CD4-positive, alpha-beta T cell (primary cell): ENCODE results near the gene CD58. TPM values are rescaled to one million over a fixed set of nuclear protein-coding genes. Genes with fewer than 3 reads are reported as not detected.
A peak's percentile ranks its signal among the peaks of the same experiment; 100 is the strongest.

Experiments used
- ATAC-seq: fragments of 200-7000 bp; cut with Tn5 transposase; one replicate; pipeline ENCODE4 v1.10.0; 2022; ENCODE audit warnings: mild to moderate bottlenecking; ENCODE audit not compliant: poor library complexity
- CTCF ChIA-PET: fragments of 350-600 bp; sonication (Branson Sonifier 250); formaldehyde crosslinking; loops from one replicate; lab custom pipeline; 2021; ENCODE audit warnings: antibody characterized with exemption, inconsistent platforms; lab: Charles Lee
- POLR2A ChIA-PET: fragments of 350-600 bp; sonication (Branson Sonifier 250); formaldehyde crosslinking; loops from one replicate; lab custom pipeline; 2021; ENCODE audit warnings: antibody characterized with exemption, inconsistent platforms; lab: Charles Lee
- DNase-seq, 14 experiments: peaks; one replicate each; pipeline ENCODE4 v3.0.0-alpha.2; 2013 to 2020; ENCODE audit warnings: mixed read lengths in 2 of 14
- H3K27ac ChIP-seq, 2 donors: one replicate each; pipeline versions ENCODE4 v1.5.1 to v1.7.0; 2013; ENCODE audit warnings: low read length in 2 of 2, low read depth in 1 of 2, mild to moderate bottlenecking in 1 of 2
- H3K27me3 ChIP-seq, 2 experiments: 1 replicate in 1 of 2; 2 replicates in 1 of 2; pipeline versions ENCODE4 v1.6.1 to v1.7.0; 2013; ENCODE audit warnings: low read length in 2 of 2, control low read depth in 1 of 2, mild to moderate bottlenecking in 1 of 2, moderate library complexity in 1 of 2; ENCODE audit not compliant: insufficient read depth in 2 of 2, control insufficient read depth in 1 of 2
- H3K36me3 ChIP-seq: one replicate; pipeline ENCODE4 v1.6.1; 2013; ENCODE audit warnings: low read length, control low read depth; ENCODE audit not compliant: insufficient read depth
- H3K4me1 ChIP-seq: one replicate; pipeline ENCODE4 v1.6.1; 2013; ENCODE audit warnings: low read length, control low read depth; ENCODE audit not compliant: insufficient read depth
- H3K4me3 ChIP-seq: one replicate; pipeline ENCODE4 v1.5.1; 2013; ENCODE audit warnings: mild to moderate bottlenecking, low read length, moderate library complexity
- H3K9me3 ChIP-seq, 2 experiments: 1 replicate in 1 of 2; 2 replicates in 1 of 2; pipeline versions ENCODE4 v1.6.1 to v1.7.0; 2013; ENCODE audit warnings: low read length in 2 of 2, mild to moderate bottlenecking in 2 of 2, control low read depth in 1 of 2, moderate library complexity in 1 of 2; ENCODE audit not compliant: control insufficient read depth in 1 of 2, insufficient read depth in 1 of 2
- H3K27ac Mint-ChIP-seq: one replicate; pipeline ENCODE4 v1.8.0; 2020; ENCODE audit warnings: mixed read lengths
- H3K27me3 Mint-ChIP-seq: one replicate; pipeline ENCODE4 v1.8.0; 2021; ENCODE audit warnings: mixed read lengths
- H3K36me3 Mint-ChIP-seq: one replicate; pipeline ENCODE4 v1.8.0; 2021; ENCODE audit warnings: low read depth, mixed read lengths
- H3K4me1 Mint-ChIP-seq: one replicate; pipeline ENCODE4 v1.8.0; 2021; ENCODE audit warnings: low read depth, mixed read lengths
- H3K4me3 Mint-ChIP-seq: one replicate; pipeline ENCODE4 v1.8.0; 2020; ENCODE audit warnings: mild to moderate bottlenecking, mixed read lengths
- H3K9me3 Mint-ChIP-seq: one replicate; pipeline ENCODE4 v1.8.0; 2020; ENCODE audit warnings: mixed read lengths
- intact Hi-C, 2 experiments: fragments of 100-400 bp; cut with DNase I in 1 of 2; cut with micrococcal nuclease in 1 of 2; formaldehyde crosslinking; loops; one replicate each; pipeline versions ENCODE4 v1.15.1 to v1.9.0; 2023 to 2025; cut with DNase I, micrococcal nuclease
- total RNA-seq, 174 experiments: library from RNA in 2 of 174; stranded (reverse) in 2 of 174; gene quantifications; one replicate each; pipeline ENCODE4 v1.2.3 and lab custom pipeline; 2021 to 2026
- TF ChIP-seq, protein P1 (sequence below): fragments of 200-600 bp; IDR thresholded peaks from one replicate; pipeline ENCODE4 v1.8.0; 2022; ENCODE audit warnings: antibody characterized with exemption, mild to moderate bottlenecking

Gene CD58
- total RNA-seq, 2 experiments from 2014 or later, result 4.2 to 5.7 TPM

DNA sequence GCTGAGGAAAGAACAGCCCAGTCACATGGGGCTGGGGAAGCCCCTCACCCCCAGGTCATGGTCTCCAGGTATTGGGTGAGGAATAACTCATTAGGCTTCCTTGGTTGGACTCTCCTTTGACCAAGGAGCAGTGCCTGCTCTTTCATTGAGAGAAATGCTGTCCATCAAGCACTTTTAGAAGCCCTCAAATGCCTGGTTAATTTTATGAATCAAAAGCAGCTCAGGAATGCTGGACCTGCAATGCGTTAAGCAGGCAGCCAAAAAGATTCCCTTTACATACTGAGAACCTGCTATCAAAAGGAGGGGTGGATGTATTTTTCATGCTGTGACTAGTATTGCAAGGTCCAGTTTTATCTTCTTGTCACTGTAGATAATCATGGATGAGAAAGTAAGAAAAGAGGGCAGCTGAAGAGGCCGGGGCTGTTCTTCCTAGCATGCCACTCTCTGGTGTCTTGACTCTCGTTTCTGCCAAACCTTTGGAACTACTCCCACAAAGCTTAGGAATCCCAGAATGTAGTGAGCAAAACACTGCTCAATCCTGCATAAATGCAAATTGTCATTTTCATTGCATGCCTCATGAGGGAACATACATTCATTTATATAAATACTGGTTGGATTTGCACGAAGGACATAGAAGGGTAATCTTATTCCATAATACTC, 2.1 kb upstream of the CD58 start:
- ATAC-seq (no peak), DNase-seq (no peak)
- no peaks in the 10 kb centered on the region for H3K27me3 ChIP-seq
- H3K4me1 ChIP-seq, result peaks cover 28% of the 10 kb centered on the region
- POLR2A ChIA-PET, result interaction anchor here (0.9 to 1.3 kb wide), 2 partner anchors 16 to 165 kb away, joined by 3 to 4 read pairs; no protein-coding TSS in a partner anchor
- Mint-ChIP-seq H3K4me3 (peak overlapping the region; percentile 96), H3K4me1 (peaks cover 35% of the 10 kb centered on the region), H3K27me3 (peaks cover 4% of the 10 kb centered on the region), H3K36me3 (peaks cover 7% of the 10 kb centered on the region), H3K9me3 (no peaks in the 10 kb centered on the region), H3K27ac (no peak overlapping the region)
- CTCF ChIA-PET, result interaction anchor here (1.0 to 2.1 kb wide), 3 partner anchors 16 to 88 kb away, joined by 3 to 13 read pairs (median 4); no protein-coding TSS in a partner anchor
- H3K4me3 ChIP-seq, result no peak overlapping the region
- H3K9me3 ChIP-seq, result no peaks in the 10 kb centered on the region
- intact Hi-C loops, result loop anchor here (5.0 to 10.0 kb wide), 6 partner anchors 66 to 792 kb away; partner anchors contain the start of gene MAN1A2 (in 1 of the 2)
- TF ChIP-seq, protein P1, sequence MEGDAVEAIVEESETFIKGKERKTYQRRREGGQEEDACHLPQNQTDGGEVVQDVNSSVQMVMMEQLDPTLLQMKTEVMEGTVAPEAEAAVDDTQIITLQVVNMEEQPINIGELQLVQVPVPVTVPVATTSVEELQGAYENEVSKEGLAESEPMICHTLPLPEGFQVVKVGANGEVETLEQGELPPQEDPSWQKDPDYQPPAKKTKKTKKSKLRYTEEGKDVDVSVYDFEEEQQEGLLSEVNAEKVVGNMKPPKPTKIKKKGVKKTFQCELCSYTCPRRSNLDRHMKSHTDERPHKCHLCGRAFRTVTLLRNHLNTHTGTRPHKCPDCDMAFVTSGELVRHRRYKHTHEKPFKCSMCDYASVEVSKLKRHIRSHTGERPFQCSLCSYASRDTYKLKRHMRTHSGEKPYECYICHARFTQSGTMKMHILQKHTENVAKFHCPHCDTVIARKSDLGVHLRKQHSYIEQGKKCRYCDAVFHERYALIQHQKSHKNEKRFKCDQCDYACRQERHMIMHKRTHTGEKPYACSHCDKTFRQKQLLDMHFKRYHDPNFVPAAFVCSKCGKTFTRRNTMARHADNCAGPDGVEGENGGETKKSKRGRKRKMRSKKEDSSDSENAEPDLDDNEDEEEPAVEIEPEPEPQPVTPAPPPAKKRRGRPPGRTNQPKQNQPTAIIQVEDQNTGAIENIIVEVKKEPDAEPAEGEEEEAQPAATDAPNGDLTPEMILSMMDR, result no peak
- no peak overlapping the region for H3K27ac ChIP-seq
- H3K36me3 ChIP-seq, result no peaks in the 10 kb centered on the region

DNA sequence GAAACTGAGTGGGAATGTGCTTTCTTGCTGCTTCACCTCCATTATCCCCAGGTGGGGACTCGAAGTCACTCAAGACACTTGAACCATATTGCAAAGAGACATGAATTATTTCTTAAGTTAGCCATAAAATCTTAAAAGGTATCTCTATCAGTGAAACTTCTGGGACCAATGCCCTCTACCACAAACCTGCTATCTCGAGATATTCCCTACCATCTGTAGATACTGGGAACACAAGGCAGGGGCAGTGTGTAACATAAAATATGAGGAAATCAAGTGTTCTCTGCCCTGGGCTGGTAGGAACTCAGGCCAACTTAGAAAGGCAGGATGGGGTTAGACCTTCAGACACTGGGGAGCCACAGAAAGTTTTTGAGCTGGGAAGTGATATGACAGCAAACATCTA, 1.3 kb upstream of the CD58 start:
- H3K4me1 ChIP-seq, result peaks cover 31% of the 10 kb centered on the region
- Mint-ChIP-seq H3K27ac (no peak overlapping the region), H3K4me1 (peaks cover 38% of the 10 kb centered on the region), H3K9me3 (no peaks in the 10 kb centered on the region), H3K36me3 (peaks cover 7% of the 10 kb centered on the region), H3K4me3 (peak overlapping the region; percentile 96), H3K27me3 (peaks cover 4% of the 10 kb centered on the region)
- H3K36me3 ChIP-seq, result no peaks in the 10 kb centered on the region
- no peak overlapping the region for H3K27ac ChIP-seq
- CTCF ChIA-PET, result interaction anchor here (1.2 to 1.9 kb wide), 2 partner anchors 16 to 87 kb away, joined by 4 to 10 read pairs; no protein-coding TSS in a partner anchor
- H3K27me3 ChIP-seq, result no peaks in the 10 kb centered on the region
- ATAC-seq (no peak), DNase-seq (no peak)
- POLR2A ChIA-PET, result interaction anchor here (0.9 to 1.3 kb wide), 2 partner anchors 15 to 165 kb away, joined by 3 to 4 read pairs; no protein-coding TSS in a partner anchor
- H3K9me3 ChIP-seq, result no peaks in the 10 kb centered on the region
- H3K4me3 ChIP-seq, result no peak overlapping the region
- intact Hi-C loops, result loop anchor here (5.0 to 10.0 kb wide), 6 partner anchors 65 to 793 kb away; partner anchors contain the start of gene MAN1A2 (in 1 of the 2)
- TF ChIP-seq, protein P1, result no peak

DNA sequence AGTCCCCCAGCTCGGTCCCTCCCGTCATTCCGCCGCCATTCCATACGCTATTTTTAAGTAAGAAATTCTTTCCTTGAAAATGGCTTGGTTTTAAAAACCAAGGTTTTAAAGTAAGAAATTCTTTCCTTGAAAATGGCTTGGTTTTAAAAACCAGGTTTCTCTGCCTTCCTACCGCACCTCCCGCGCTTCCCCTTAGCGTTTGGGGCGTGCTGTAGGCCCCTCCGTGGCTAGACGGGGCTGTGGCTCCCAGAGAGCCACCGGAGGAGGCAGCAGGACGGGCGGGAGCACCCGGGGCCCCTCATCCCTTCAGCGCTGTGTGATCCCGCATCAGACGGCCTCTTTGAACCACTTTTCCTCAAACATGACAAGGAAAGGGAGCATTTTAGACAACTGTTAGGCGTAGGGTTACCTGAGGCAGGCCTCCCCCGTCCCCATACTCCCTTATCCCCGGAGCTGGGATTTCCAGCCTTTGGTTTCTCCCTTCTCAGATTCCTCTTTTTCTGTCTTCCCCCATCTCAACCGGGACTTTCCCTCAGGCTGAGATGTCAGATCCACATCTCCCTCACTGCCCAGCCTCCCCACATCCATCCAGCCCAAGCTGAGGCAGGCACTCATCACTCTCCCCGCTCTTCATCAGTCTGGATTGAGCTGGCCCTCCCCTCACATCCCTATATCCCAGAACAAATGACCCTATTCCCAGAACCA, 541 bp upstream of the CD58 start:
- Histone ChIP-seq H3K36me3 (no peaks in the 10 kb centered on the region), H3K4me1 (peaks cover 34% of the 10 kb centered on the region), H3K4me3 (peak overlapping the region; percentile 96), H3K27ac (peak overlapping the region; percentile 47 to 72), H3K9me3 (no peaks in the 10 kb centered on the region), H3K27me3 (no peaks in the 10 kb centered on the region)
- Mint-ChIP-seq H3K9me3 (no peaks in the 10 kb centered on the region), H3K36me3 (peaks cover 7% of the 10 kb centered on the region), H3K27ac (peak overlapping the region; percentile 73), H3K27me3 (peaks cover 4% of the 10 kb centered on the region), H3K4me1 (peaks cover 38% of the 10 kb centered on the region), H3K4me3 (peak overlapping the region; percentile 96)
- intact Hi-C loops, result loop anchor here (2.0 to 10.0 kb wide), 8 partner anchors 64 to 793 kb away; partner anchors contain the start of gene MAN1A2 (in 1 of the 2)
- POLR2A ChIA-PET, result interaction anchor here (1.3 to 1.6 kb wide), 2 partner anchors 67 to 166 kb away, joined by 3 to 7 read pairs; no protein-coding TSS in a partner anchor
- TF ChIP-seq, protein P1, result no peak
- ATAC-seq, result no peak
- CTCF ChIA-PET, result interaction anchor here (1.0 to 1.9 kb wide), 3 partner anchors 15 to 72 kb away, joined by 3 to 10 read pairs (median 6); no protein-coding TSS in a partner anchor
- DNase-seq, result peak in 2 of 14 experiments; percentile 59
